HEK293 (cell line): ENCODE measurements around the gene B3GNT9.

Experiments used
- CTCF ChIP-seq: fragments of 450-650 bp; formaldehyde crosslinking; IDR thresholded peaks from 2 replicates; pipeline ENCODE4 v1.5.1; 2016; ENCODE audit warnings: missing biosample characterization, missing genetic modification characterization
- EGR2 ChIP-seq: fragments of 450-650 bp; formaldehyde crosslinking; IDR thresholded peaks from 2 replicates; pipeline ENCODE4 v1.5.1; 2016; ENCODE audit warnings: low read depth, missing biosample characterization, missing genetic modification characterization
- KLF16 ChIP-seq: fragments of 450-650 bp; formaldehyde crosslinking; IDR thresholded peaks from 2 replicates; pipeline ENCODE4 v1.5.1; 2017; ENCODE audit warnings: missing biosample characterization, missing genetic modification characterization
- YY1 ChIP-seq: fragments of 450-650 bp; formaldehyde crosslinking; IDR thresholded peaks from 2 replicates; pipeline ENCODE4 v1.5.1; 2018; ENCODE audit warnings: missing biosample characterization, missing genetic modification characterization
- ZNF112 ChIP-seq: fragments of 450-650 bp; formaldehyde crosslinking; IDR thresholded peaks from 2 replicates; pipeline ENCODE4 v1.5.0; 2017; ENCODE audit warnings: missing biosample characterization, missing genetic modification characterization
- ZNF211 ChIP-seq: fragments of 450-650 bp; formaldehyde crosslinking; IDR thresholded peaks from 2 replicates; pipeline ENCODE4 v1.5.1; 2016; ENCODE audit warnings: low read depth, missing biosample characterization, missing genetic modification characterization
- ZNF513 ChIP-seq: fragments of 450-650 bp; IDR thresholded peaks from 2 replicates; pipeline ENCODE4 v1.5.1; 2018; ENCODE audit warnings: missing biosample characterization, missing genetic modification characterization
- ZNF600 ChIP-seq: fragments of 450-650 bp; formaldehyde crosslinking; IDR thresholded peaks from 2 replicates; pipeline ENCODE4 v1.5.1; 2016; ENCODE audit warnings: missing biosample characterization, missing genetic modification characterization
- ZSCAN4 ChIP-seq: fragments of 450-650 bp; formaldehyde crosslinking; IDR thresholded peaks from 2 replicates; pipeline ENCODE4 v1.5.1; 2017; ENCODE audit warnings: missing biosample characterization, missing genetic modification characterization

DNA sequence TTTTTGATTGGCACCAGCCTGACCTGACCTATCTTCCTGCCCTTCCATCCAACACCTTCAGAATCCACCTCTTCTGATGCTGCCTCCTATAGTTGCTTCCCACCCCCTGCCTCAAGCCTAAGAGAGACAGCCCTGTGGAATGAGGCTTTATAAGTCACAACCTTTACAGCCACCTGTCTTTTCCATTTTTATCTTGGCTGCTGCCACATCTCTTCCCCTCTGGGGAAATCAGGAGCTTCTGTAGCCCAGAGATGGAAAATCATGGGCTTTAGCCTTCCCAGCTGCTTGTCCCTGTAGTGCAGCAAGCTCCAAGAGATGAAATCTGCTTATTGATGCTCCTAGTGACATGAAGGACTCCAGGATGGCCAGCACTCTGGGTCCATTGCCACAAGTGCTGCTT lies 22.4 kb downstream of the B3GNT9 start:
- TF ChIP-seq CTCF (tag by site-specific recombination), result no peak
- TF ChIP-seq ZNF112, result no peak
- no peak for TF ChIP-seq YY1 (tag by site-specific recombination)
- TF ChIP-seq ZNF600 (tag by site-specific recombination), result no peak
- TF ChIP-seq ZSCAN4, result no peak
- no peak for TF ChIP-seq ZNF211 (tag by site-specific recombination)
- no peak for TF ChIP-seq KLF16 (tag by site-specific recombination)
- no peak for TF ChIP-seq ZNF513
- no peak for TF ChIP-seq EGR2 (tag by site-specific recombination)
